ENCODE data around the gene SIL1.

SIL1 gene

DNA sequence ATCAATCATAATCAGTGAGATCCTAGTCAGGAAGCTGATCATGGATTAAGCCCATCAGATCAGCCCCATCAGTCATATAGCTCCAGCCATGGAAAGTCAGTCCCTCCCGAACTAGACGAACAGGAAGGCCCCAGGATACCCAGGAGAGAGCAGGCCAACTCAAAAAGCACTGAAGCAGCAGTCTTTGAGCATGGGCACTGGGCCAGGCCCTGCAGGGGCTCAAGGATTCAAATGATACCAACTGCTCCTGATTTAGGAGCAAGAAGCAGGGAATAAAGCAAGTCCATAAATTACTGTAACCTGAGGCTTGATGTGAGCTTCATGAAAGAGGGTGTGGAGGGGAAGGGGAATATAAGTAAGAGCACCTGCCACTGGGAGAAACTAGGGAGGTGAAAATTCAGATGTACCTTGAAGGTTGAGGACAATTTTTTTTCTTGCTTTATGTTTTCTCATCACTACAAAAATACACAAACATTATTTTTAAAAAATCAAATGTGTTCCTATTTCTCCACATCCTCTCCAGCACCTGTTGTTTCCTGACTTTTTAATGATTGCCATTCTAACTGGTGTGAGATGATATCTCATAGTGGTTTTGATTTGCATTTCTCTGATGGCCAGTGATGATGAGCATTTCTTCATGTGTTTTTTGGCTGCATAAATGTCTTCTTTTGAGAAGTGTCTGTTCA, 115.2 kb downstream of the SIL1 start:
- no peak for DNase-seq
- no peaks in the 10 kb centered on the region for H3K27me3 ChIP-seq (ENCODE audit: insufficient read depth, low read depth, severe bottlenecking)
- TF ChIP-seq, protein P1, sequence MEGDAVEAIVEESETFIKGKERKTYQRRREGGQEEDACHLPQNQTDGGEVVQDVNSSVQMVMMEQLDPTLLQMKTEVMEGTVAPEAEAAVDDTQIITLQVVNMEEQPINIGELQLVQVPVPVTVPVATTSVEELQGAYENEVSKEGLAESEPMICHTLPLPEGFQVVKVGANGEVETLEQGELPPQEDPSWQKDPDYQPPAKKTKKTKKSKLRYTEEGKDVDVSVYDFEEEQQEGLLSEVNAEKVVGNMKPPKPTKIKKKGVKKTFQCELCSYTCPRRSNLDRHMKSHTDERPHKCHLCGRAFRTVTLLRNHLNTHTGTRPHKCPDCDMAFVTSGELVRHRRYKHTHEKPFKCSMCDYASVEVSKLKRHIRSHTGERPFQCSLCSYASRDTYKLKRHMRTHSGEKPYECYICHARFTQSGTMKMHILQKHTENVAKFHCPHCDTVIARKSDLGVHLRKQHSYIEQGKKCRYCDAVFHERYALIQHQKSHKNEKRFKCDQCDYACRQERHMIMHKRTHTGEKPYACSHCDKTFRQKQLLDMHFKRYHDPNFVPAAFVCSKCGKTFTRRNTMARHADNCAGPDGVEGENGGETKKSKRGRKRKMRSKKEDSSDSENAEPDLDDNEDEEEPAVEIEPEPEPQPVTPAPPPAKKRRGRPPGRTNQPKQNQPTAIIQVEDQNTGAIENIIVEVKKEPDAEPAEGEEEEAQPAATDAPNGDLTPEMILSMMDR (IDR thresholded peaks at IDR 0.05; ENCODE audit: low read depth, low read length), result no peak
- no peak overlapping the region for H3K4me3 ChIP-seq (ENCODE audit: low read depth, low read length)
- H3K9me3 ChIP-seq (ENCODE audit: severe bottlenecking), result no peaks in the 10 kb centered on the region
- no peak overlapping the region for H3K27ac ChIP-seq
- H3K36me3 ChIP-seq, result no peaks in the 10 kb centered on the region; the same call in 1 of the 2 replicates

DNA sequence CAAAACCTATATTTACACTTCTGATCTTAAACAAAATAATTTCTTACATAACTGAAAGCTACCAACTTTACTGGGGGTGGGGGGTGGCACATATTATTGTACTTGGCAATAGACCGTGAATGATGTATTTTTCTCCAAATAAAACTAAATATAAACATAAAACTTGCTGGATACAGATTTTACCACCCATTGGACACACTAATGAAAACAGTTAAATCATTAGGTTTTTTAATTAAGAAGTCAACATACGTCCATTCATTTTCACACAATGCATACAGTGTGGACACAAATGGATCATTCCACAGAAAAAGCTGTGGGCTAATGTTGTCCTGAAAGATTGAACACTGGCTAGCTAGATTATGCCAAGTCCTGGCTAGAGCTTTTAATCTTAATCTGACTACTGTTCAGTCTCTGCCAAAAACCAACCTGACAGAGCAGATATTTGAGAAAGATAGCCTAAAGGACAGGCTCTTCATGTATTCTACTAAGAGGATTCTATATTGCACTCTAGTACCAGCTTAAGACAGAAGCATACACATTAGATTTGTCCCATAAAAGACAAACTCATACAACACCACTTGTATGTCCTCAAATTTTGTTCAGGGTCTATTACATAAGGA, 118.1 kb downstream of the SIL1 start:
- Histone ChIP-seq H3K27ac (no peak overlapping the region), H3K36me3 (no peaks in the 10 kb centered on the region; the same call in 1 of the 2 replicates), H3K9me3 (ENCODE audit: severe bottlenecking) (no peaks in the 10 kb centered on the region), H3K4me3 (ENCODE audit: low read depth, low read length) (no peak overlapping the region), H3K27me3 (ENCODE audit: insufficient read depth, low read depth, severe bottlenecking) (no peaks in the 10 kb centered on the region)
- no peak for DNase-seq
- TF ChIP-seq, protein P1 (IDR thresholded peaks at IDR 0.05; ENCODE audit: low read depth, low read length), result no peak

DNA sequence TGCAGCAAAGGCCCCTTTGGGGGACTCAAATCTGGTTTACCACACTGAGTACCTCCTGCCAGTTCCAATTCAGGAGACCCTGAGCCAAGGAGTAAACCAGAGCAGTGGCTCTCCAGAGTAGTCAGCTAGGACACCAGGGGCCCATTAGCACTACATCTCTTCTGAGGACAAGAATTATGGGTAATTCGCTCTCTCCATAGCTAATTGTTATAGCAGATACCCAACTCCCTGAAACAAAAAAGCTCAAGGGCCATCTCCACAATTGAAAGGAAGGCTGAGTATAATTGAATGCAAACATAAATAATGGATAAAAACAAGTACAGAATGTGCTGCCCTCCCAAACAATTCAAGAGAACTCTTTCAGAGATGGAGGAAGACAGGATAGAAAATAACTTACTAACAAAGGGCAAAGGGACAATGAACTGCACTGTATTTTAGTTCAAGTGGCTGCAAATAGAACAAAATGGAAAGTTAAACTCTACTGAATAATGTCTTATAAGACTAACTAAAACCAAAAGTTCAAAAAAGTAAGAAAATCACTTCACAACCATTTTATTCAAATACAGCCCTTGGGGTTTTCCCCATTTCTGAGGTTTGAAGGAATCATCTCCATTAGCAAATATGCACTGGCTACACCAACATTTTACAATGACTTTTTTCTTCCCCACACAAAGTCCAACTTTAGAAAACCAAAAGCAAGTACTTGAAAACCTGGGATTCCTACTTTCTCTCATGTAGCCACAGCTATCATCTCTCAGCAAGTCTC, 118.8 kb downstream of the SIL1 start:
- no peak overlapping the region for H3K4me3 ChIP-seq (ENCODE audit: low read depth, low read length)
- DNase-seq, result no peak
- TF ChIP-seq, protein P1 (IDR thresholded peaks at IDR 0.05; ENCODE audit: low read depth, low read length), result no peak
- H3K27me3 ChIP-seq (ENCODE audit: insufficient read depth, low read depth, severe bottlenecking), result no peaks in the 10 kb centered on the region
- H3K27ac ChIP-seq, result no peak overlapping the region
- H3K9me3 ChIP-seq (ENCODE audit: severe bottlenecking), result no peaks in the 10 kb centered on the region
- no peaks in the 10 kb centered on the region for H3K36me3 ChIP-seq

DNA sequence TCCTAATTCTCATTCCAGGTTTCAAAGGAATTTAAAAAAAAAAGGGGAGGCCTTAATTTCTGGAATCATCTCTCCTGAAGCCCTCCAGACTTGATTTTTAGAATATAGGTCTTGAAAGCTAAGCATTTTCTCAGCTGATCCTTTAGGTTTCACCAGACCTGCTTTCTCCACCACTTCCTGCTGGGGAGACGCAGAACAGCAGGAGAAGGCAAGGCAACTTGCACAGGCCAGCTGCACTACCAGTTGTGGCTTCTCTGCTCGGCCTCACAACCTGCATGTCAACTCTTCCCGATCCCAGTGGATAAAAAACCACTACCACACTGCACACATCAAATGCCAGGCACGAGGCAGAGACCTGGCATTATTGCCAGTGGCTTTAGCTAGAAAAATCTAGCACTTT, 119.8 kb downstream of the SIL1 start:
- no peak for DNase-seq
- Histone ChIP-seq H3K27me3 (ENCODE audit: insufficient read depth, low read depth, severe bottlenecking) (no peaks in the 10 kb centered on the region), H3K36me3 (no peaks in the 10 kb centered on the region), H3K27ac (no peak overlapping the region), H3K9me3 (ENCODE audit: severe bottlenecking) (no peaks in the 10 kb centered on the region), H3K4me3 (ENCODE audit: low read depth, low read length) (no peak overlapping the region)
- TF ChIP-seq, protein P1 (IDR thresholded peaks at IDR 0.05; ENCODE audit: low read depth, low read length), result no peak

DNA sequence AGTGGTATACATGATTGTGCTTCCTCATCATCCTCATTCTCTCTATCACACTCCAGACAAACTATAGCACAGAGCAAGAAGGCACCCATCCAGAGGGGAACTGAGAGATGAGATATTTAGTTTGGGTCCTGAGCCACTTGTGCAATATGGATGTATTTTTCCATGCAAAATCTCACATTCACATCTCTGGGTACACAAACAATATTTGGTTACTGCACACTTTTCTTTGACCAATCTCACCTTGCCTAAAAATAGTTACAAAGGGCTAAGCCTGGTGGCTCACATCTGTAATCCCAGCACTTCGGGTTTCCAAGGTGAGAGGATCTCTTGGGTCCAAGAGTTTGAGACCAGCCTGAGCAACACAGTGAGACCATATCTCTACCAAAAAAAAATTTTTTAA, 120.3 kb downstream of the SIL1 start:
- H3K9me3 ChIP-seq (ENCODE audit: severe bottlenecking), result no peaks in the 10 kb centered on the region
- DNase-seq, result no peak
- no peaks in the 10 kb centered on the region for H3K36me3 ChIP-seq
- H3K4me3 ChIP-seq (ENCODE audit: low read depth, low read length), result no peak overlapping the region
- H3K27me3 ChIP-seq (ENCODE audit: insufficient read depth, low read depth, severe bottlenecking), result no peaks in the 10 kb centered on the region
- TF ChIP-seq, protein P1 (IDR thresholded peaks at IDR 0.05; ENCODE audit: low read depth, low read length), result no peak
- H3K27ac ChIP-seq, result no peak overlapping the region
